Prostate gland (tissue), 2 donors: Measurements from ENCODE around the gene TMPRSS11E.

Source experiments
- CTCF ChIP-seq, 4 experiments: fragments of 200-600 bp in 2 of 4; fragments of 450-650 bp in 2 of 4; sonication (generic) in 2 of 4; IDR thresholded peaks; 1 replicate in 3 of 4; 2 replicates in 1 of 4; pipeline ENCODE4 v1.5.1; 2016 to 2019; ENCODE audit warnings: antibody characterized with exemption in 4 of 4, mild to moderate bottlenecking in 2 of 4, moderate library complexity in 2 of 4
- POLR2A ChIP-seq: fragments of 450-650 bp; IDR thresholded peaks from one replicate; pipeline ENCODE4 v1.6.1; 2016; ENCODE audit warnings: antibody characterized with exemption, mild to moderate bottlenecking
- POLR2AphosphoS5 ChIP-seq: sonication (generic); formaldehyde crosslinking; IDR thresholded peaks from one replicate; pipeline ENCODE4 v1.6.1; 2017; ENCODE audit warnings: antibody characterized with exemption

DNA sequence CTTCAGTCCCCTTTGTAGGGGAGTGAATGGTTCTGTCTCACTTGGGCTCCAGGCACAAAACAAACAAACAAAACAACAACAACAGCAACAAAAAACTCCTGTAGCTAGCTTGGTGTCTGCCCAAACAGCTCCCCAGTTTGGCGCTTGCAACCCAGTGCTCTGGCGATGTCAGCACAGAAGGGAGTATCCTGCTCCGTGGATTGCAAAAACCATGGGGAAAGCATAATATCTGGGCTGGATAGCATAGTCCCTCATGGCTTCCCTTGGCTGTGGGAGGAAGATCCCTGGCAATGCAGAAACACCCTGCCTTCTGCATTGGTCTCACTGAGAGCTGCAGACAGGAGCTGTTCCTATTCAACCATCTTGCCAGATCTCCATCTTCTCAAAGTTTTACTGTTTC lies 89.1 kb downstream of the TMPRSS11E start:
- TF ChIP-seq POLR2A (no peak), POLR2AphosphoS5 (no peak), CTCF (IDR thresholded peaks at IDR 0.05) (no peak)
